ENCODE data around the gene ADAMTS17. TPM values are rescaled to one million over a fixed set of nuclear protein-coding genes. Genes with fewer than 3 reads are reported as not detected.

The ADAMTS17 gene, protein sequence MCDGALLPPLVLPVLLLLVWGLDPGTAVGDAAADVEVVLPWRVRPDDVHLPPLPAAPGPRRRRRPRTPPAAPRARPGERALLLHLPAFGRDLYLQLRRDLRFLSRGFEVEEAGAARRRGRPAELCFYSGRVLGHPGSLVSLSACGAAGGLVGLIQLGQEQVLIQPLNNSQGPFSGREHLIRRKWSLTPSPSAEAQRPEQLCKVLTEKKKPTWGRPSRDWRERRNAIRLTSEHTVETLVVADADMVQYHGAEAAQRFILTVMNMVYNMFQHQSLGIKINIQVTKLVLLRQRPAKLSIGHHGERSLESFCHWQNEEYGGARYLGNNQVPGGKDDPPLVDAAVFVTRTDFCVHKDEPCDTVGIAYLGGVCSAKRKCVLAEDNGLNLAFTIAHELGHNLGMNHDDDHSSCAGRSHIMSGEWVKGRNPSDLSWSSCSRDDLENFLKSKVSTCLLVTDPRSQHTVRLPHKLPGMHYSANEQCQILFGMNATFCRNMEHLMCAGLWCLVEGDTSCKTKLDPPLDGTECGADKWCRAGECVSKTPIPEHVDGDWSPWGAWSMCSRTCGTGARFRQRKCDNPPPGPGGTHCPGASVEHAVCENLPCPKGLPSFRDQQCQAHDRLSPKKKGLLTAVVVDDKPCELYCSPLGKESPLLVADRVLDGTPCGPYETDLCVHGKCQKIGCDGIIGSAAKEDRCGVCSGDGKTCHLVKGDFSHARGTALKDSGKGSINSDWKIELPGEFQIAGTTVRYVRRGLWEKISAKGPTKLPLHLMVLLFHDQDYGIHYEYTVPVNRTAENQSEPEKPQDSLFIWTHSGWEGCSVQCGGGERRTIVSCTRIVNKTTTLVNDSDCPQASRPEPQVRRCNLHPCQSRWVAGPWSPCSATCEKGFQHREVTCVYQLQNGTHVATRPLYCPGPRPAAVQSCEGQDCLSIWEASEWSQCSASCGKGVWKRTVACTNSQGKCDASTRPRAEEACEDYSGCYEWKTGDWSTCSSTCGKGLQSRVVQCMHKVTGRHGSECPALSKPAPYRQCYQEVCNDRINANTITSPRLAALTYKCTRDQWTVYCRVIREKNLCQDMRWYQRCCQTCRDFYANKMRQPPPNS
- total RNA-seq = 12.4 TPM

- peak; percentile 98 for DNase-seq
These were observed at the start of gene ADAMTS17 for GRCh38 chr15:100341750-100342560. Gene ADAMTS17 (minus strand): TSS chr15:100341975. CDS start chr15:100341899, 76 bp downstream.

DNA sequence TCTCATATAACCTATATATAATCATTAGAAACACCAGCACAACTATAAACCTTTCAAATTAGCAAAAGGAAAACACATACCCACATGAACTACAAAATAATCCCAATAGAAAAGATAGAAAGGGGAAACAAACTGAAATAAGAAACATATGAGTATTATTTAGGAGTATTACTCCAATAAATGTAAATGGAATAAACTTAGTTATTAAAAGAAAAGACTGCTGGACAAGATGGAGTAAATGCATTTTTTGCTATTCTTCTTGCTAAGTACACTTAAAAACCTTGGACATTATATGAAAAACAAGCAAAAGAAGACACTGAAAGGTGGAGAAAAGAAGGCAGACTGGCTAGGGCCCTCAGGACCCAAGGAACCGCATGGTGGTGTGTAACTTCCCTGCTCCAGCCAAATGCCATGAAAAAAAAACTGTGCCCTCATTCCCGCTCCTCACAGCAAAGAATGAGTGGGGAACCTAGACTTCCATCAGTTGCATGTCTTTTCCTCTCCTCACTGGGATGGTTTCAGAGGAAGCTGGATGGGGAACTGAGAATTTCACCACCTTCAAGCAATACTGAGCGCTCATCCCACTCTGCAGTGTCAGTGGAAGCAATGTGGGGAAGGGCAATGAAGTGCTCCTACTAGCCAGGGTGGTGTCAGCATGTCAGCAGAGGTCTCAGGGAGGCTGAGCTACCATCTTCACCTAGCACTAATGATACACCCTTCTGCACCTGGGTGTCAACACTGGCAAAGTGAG, 43.7 kb upstream of the ADAMTS17 start:
- no peak for DNase-seq

GRCh38 chr15:100384108-100384410, 42.3 kb upstream of the ADAMTS17 start:
- DNase-seq = no peak

GRCh38 chr15:100383302-100384107, 41.7 kb upstream of the ADAMTS17 start:
- peak; percentile 13 for DNase-seq

DNA sequence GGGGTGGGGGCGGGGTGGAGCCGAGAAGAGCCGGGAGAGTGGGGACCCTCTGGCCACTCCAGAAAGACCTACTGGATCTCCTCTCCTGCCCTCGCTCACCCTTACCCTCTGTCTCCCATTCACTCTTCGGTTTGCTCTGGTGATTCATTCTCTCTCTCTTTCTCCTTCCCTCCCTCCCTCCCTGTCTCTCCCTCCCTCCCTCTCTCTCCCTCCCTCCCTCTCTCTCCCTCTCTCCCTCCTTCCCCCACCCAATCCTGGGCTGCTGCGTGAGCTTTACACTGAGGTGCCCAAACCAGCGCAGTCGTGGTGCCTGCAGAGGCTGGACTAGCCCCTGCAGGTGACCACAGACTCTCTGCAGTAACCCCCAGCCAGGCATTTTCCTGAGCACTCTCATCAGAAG, 32.2 kb upstream of the ADAMTS17 start:
- no peak for DNase-seq

GRCh38 chr15:100373120-100373896, 31.5 kb upstream of the ADAMTS17 start:
- peak; percentile 16 for DNase-seq

DNA sequence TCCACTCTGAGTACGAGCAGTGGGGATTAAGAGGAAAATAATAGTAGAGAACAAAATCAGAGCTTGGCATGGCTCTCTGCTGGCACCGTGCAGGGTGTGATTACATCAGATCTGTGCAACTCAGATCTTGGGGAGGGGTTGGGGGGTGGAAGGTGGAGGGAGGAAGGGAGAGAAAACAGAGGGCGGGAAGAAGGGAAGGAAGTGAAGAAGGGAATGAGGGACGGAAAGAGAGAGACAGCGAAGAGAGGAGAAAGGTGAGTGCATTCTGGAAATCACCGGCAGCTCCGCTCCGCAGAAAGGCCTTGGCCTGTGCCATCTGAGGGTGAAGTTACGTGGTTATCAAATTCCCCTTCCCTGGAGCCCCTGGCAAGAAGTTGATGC, 31.0 kb upstream of the ADAMTS17 start:
- DNase-seq = peak; percentile 53

DNA sequence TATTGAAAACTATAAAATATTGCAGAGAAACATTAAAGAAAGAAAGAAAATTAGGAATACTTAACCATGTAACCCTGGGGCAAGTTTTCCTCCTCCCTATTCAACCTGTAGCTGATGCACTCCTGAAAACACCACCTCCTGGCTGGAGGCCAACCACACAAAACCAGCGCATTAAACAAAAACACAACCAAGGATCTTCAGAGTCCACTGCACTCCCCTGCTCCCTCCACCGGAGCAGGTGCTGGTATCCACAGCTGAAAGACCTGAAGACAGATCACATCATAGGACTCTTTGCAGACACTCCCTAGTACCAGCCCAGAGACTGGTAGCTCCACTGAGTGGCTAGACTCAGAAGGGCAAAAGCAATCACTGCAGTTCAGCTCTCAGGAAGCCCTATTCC, 13.6 kb upstream of the ADAMTS17 start:
- DNase-seq = no peak

DNA sequence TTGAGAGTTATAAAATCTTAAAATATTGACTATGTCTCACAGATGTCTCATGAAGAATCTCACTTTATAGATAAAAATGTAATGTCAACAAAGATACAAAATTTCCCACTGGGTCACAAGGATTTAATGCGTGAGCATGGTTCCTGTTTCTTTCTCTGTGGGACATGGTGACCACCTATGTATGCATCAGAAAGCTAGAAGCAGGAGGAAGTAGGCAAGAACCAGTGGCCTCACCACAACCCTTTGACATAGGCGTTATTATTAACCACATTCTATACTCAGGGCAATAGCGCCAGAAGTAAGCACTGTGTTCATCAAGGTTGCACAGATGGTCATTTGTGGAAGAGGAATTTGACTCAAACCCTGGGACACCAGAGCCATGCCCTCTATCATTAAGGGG, 11.7 kb upstream of the ADAMTS17 start:
- DNase-seq = no peak

DNA sequence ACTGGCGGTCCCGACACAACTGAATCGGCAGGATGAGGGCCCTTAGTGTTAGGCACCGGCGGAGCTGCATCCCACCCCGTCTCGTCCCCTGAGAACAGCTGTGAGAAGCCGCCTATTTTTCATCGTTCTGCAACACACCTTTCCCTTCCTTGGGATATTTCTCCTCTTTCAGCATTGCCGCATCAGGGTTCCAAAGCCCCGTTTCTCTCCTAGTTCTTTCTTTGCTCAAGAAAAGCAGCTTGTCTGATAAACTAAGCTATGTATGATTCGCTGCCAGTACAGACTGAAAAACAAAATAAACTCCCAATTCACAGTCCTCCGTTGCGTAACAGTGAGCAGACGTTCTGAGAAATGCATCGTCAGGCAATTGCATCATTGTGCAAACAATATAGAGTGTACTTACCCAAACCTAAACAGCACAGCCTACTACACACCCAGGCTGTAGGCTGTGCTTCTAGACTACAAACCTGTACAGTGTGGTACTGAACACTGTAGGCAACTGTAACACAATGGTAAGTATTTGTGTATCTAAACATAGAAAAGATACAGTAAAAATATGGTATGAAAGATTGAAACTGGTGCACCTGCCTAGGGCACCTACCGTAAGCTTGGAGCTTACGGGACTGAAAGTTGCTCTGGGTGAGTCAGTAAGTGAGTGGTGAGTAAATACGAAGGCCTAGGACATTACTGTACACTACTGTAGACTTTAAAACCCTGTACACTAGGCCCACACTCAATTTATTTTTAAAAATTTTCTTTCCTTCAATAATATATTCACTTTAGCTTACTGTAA, 8.9 kb upstream of the ADAMTS17 start:
- peak; percentile 69 for DNase-seq

DNA sequence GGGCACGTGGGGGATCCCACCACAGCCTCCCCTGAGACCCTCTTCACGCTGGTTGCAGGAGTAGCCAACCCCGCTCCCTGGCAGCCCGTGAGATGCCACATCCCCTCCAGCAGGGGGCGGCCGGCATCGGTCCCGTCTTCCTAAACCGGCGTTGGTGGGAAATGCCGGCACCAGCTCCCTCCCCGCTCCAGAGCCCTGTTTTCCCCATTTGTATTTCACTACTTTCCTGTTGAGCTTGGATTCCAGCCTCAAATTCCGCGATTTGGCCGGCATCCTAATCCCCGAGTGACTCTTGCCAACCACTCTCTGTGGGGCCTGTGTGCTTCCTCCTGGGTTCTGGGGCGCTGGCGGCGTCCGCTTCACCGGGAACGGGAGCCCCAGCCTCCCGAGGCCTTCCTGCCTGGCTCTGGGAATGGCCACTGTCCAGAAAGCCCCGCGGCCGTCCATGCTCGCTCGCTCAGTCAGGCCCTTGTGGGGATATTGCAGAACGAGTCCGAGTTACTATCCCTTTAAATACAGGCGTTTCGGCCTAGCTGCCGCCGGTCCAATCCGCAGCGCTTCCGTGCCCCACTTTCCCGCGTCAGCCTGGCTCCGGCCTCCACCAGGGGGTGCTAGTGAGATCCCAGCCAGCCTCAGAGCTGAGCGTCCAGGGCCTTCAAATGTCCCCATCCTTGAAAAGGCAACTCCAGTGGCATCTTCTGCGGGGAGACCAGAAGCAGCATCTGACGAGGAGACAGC, 8.1 kb upstream of the ADAMTS17 start:
- peak; percentile 97 for DNase-seq

DNA sequence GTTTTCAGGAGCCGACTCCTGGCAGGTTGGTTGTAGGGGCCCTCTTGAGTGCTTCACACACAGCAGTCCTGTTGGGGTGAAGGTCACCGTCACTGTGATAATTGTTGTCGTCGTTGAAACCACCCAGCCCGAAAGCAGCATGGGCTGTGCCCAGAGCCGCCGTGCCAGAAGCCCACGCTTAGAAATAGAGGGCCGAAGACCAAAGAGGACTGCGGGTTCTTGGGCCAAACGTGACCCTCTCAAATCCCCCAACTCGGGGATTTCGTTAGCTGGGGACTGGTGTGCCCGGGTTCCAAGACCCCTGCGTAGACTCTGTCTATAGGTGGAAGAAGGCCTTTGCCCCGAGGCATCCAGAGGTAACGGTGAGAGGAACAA, 7.5 kb upstream of the ADAMTS17 start:
- DNase-seq = no peak

- DNase-seq = no peak
These were observed 6.8 kb upstream of the ADAMTS17 start for GRCh38 chr15:100348578-100348977.

- no peak for DNase-seq
These were observed 5.2 kb upstream of the ADAMTS17 start for GRCh38 chr15:100346866-100347512.

GRCh38 chr15:100345438-100345837, 3.7 kb upstream of the ADAMTS17 start:
- no peak for DNase-seq

GRCh38 chr15:100343251-100343650, 1.5 kb upstream of the ADAMTS17 start:
- no peak for DNase-seq

- DNase-seq = no peak
These were observed 481 bp downstream of the ADAMTS17 start for GRCh38 chr15:100341239-100341749.

Data from tongue (tissue), 2 donors.